DLD1 (cell line): ENCODE measurements around the gene RAD50.

Source experiments
- in situ Hi-C: cut with HindIII; loops from 2 replicates; pipeline ENCODE4 v1.10.0; 2017; ENCODE audit warnings: low sequenced_read_pairs

RAD50 gene

GRCh38 chr5:132659598-132660493 is 103.1 kb downstream of the RAD50 start:
- in situ Hi-C loops: no loop called here

- in situ Hi-C loops: no loop called here
These were observed 104.6 kb downstream of the RAD50 start for GRCh38 chr5:132661231-132662003.

- in situ Hi-C loops: no loop called here
These were observed 105.2 kb downstream of the RAD50 start for GRCh38 chr5:132662004-132662401.

GRCh38 chr5:132662925-132663770 is 106.4 kb downstream of the RAD50 start:
- in situ Hi-C loops: no loop called here

GRCh38 chr5:132663771-132664695 is 107.3 kb downstream of the RAD50 start:
- in situ Hi-C loops: no loop called here

- in situ Hi-C loops: no loop called here
These were observed 108.0 kb downstream of the RAD50 start for GRCh38 chr5:132664696-132665209.

- in situ Hi-C loops: no loop called here
These were observed 108.8 kb downstream of the RAD50 start for GRCh38 chr5:132665574-132666080.

GRCh38 chr5:132666310-132667123 is 109.7 kb downstream of the RAD50 start:
- in situ Hi-C loops: no loop called here

GRCh38 chr5:132667309-132667708 is 110.5 kb downstream of the RAD50 start:
- in situ Hi-C loops: no loop called here

GRCh38 chr5:132667761-132668705 is 111.3 kb downstream of the RAD50 start:
- in situ Hi-C loops: no loop called here

GRCh38 chr5:132668706-132669454 is 112.1 kb downstream of the RAD50 start:
- in situ Hi-C loops: no loop called here

GRCh38 chr5:132669455-132669820 is 112.7 kb downstream of the RAD50 start:
- in situ Hi-C loops: no loop called here

- in situ Hi-C loops: no loop called here
These were observed 113.4 kb downstream of the RAD50 start for GRCh38 chr5:132669966-132670882.

- in situ Hi-C loops: no loop called here
These were observed 114.2 kb downstream of the RAD50 start for GRCh38 chr5:132671000-132671399.

- in situ Hi-C loops: no loop called here
These were observed 116.7 kb downstream of the RAD50 start for GRCh38 chr5:132673488-132673887.
